ENCODE results near the gene SRPK1. TPM values are rescaled to one million over a fixed set of nuclear protein-coding genes. Genes with fewer than 3 reads are reported as not detected.

SRPK1 gene
- total RNA-seq, 1 donor from 2014 or later = 51.5 TPM

- no peak overlapping the region for H3K4me3 Mint-ChIP-seq
- peaks cover 64% of the 10 kb centered on the region for H3K36me3 Mint-ChIP-seq (ENCODE audit: low read depth)
- no peaks in the 10 kb centered on the region for H3K4me1 Mint-ChIP-seq
- ATAC-seq (ENCODE audit: low read depth) (no peak), DNase-seq (no peak)
- H3K9me3 Mint-ChIP-seq = no peaks in the 10 kb centered on the region
- ChIA-PET POLR2A (interaction anchor here (0.7 kb wide), 1 partner anchor 222 kb away, joined by 5 read pairs; no protein-coding TSS in a partner anchor), CTCF (no interaction called here)
- H3K27me3 Mint-ChIP-seq = no peaks in the 10 kb centered on the region
- H3K27ac Mint-ChIP-seq = no peak overlapping the region
- intact Hi-C loops (cut with micrococcal nuclease) = no loop called here
- TF ChIP-seq, protein P1, sequence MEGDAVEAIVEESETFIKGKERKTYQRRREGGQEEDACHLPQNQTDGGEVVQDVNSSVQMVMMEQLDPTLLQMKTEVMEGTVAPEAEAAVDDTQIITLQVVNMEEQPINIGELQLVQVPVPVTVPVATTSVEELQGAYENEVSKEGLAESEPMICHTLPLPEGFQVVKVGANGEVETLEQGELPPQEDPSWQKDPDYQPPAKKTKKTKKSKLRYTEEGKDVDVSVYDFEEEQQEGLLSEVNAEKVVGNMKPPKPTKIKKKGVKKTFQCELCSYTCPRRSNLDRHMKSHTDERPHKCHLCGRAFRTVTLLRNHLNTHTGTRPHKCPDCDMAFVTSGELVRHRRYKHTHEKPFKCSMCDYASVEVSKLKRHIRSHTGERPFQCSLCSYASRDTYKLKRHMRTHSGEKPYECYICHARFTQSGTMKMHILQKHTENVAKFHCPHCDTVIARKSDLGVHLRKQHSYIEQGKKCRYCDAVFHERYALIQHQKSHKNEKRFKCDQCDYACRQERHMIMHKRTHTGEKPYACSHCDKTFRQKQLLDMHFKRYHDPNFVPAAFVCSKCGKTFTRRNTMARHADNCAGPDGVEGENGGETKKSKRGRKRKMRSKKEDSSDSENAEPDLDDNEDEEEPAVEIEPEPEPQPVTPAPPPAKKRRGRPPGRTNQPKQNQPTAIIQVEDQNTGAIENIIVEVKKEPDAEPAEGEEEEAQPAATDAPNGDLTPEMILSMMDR (IDR thresholded peaks at IDR 0.05) = no peak
Observed at GRCh38 chr6:35842381-35842780, 78.5 kb downstream of the SRPK1 start.

- no peaks in the 10 kb centered on the region for H3K4me1 Mint-ChIP-seq
- ChIA-PET POLR2A (no interaction called here), CTCF (interaction anchor here (0.7 kb wide), 1 partner anchor 72 kb away, joined by 3 read pairs; no protein-coding TSS in a partner anchor)
- peaks cover 72% of the 10 kb centered on the region for H3K36me3 Mint-ChIP-seq (ENCODE audit: low read depth)
- H3K9me3 Mint-ChIP-seq = no peaks in the 10 kb centered on the region
- intact Hi-C loops (cut with micrococcal nuclease) = no loop called here
- DNase-seq = no peak
- no peak overlapping the region for H3K4me3 Mint-ChIP-seq
- H3K27ac Mint-ChIP-seq = no peak overlapping the region
- no peak for ATAC-seq (ENCODE audit: low read depth)
- H3K27me3 Mint-ChIP-seq = no peaks in the 10 kb centered on the region
- TF ChIP-seq, protein P1 (IDR thresholded peaks at IDR 0.05) = no peak
Observed at GRCh38 chr6:35839019-35839418, 81.9 kb downstream of the SRPK1 start.

DNA sequence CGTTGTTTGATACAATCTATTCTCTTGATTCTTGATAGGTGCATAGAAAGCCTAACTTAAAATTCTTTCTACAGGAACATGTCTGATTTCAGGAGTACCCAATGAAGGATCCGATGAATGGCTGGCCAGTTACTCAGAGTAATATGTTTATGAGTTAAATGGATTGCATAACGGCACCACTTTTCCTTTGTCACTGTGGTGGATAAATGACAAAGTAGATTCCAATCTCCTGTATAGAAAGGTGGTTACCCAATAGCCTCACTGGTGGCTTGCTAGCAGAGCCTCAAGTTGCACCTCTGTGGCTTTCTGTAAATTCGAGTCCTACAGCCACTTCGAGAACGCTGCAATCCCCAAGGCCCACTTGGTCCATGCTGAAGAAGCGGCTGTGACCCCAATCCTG lies 87.4 kb downstream of the SRPK1 start:
- TF ChIP-seq, protein P1 (IDR thresholded peaks at IDR 0.05) = no peak
- no peak for DNase-seq
- ChIA-PET POLR2A (no interaction called here), CTCF (no interaction called here)
- H3K4me1 Mint-ChIP-seq = no peaks in the 10 kb centered on the region
- H3K4me3 Mint-ChIP-seq = no peak overlapping the region
- no peak overlapping the region for H3K27ac Mint-ChIP-seq
- H3K27me3 Mint-ChIP-seq = no peaks in the 10 kb centered on the region
- intact Hi-C loops (cut with micrococcal nuclease) = no loop called here
- no peak for ATAC-seq (ENCODE audit: low read depth)
- no peaks in the 10 kb centered on the region for H3K9me3 Mint-ChIP-seq
- H3K36me3 Mint-ChIP-seq (ENCODE audit: low read depth) = peaks cover 38% of the 10 kb centered on the region

- Mint-ChIP-seq H3K36me3 (ENCODE audit: low read depth) (peaks cover 24% of the 10 kb centered on the region), H3K4me3 (no peak overlapping the region), H3K9me3 (no peaks in the 10 kb centered on the region), H3K27me3 (no peaks in the 10 kb centered on the region), H3K4me1 (no peaks in the 10 kb centered on the region), H3K27ac (no peak overlapping the region)
- TF ChIP-seq, protein P1 (IDR thresholded peaks at IDR 0.05) = no peak
- ChIA-PET POLR2A (no interaction called here), CTCF (no interaction called here)
- ATAC-seq (ENCODE audit: low read depth) = no peak
- no peak for DNase-seq
- intact Hi-C loops (cut with micrococcal nuclease) = no loop called here
Observed at GRCh38 chr6:35831257-35832007, 89.5 kb downstream of the SRPK1 start.

GRCh38 chr6:35829306-35829705 lies 91.6 kb downstream of the SRPK1 start:
- H3K27ac Mint-ChIP-seq = no peak overlapping the region
- CTCF ChIA-PET = no interaction called here
- no peaks in the 10 kb centered on the region for H3K27me3 Mint-ChIP-seq
- TF ChIP-seq, protein P1 (IDR thresholded peaks at IDR 0.05) = no peak
- intact Hi-C loops (cut with micrococcal nuclease) = no loop called here
- no peaks in the 10 kb centered on the region for H3K9me3 Mint-ChIP-seq
- no peaks in the 10 kb centered on the region for H3K4me1 Mint-ChIP-seq
- ATAC-seq (ENCODE audit: low read depth) (no peak), DNase-seq (no peak)
- peaks cover 7% of the 10 kb centered on the region for H3K36me3 Mint-ChIP-seq (ENCODE audit: low read depth)
- POLR2A ChIA-PET = no interaction called here
- no peak overlapping the region for H3K4me3 Mint-ChIP-seq

Data from activated B cell treated with CpG ODN at 0.5 μM for 24 hours (primary cell).